K562 (cell line): ENCODE data around the gene HEPHL1. TPM values are rescaled to one million over a fixed set of nuclear protein-coding genes. Genes with fewer than 3 reads are reported as not detected.

Source experiments
- BRD9 ChIP-seq: fragments of 450-650 bp; IDR thresholded peaks from 2 replicates; pipeline ENCODE4 v1.6.1; 2018; ENCODE audit warnings: low read depth; ENCODE audit not compliant: partially characterized antibody
- BRF1 ChIP-seq: IDR thresholded peaks from 3 replicates; pipeline ENCODE4 v1.6.1; 2011; ENCODE audit warnings: borderline replicate concordance, mild to moderate bottlenecking; ENCODE audit not compliant: insufficient read length; ENCODE audit errors: extremely low read depth
- CBFA2T3 ChIP-seq: fragments of 450-650 bp; IDR thresholded peaks from 2 replicates; pipeline ENCODE4 v1.6.1; 2017
- CBX8 ChIP-seq: fragments of 200-600 bp; sonication (generic); IDR thresholded peaks from 2 replicates; pipeline ENCODE4 v1.6.1; 2012; ENCODE audit warnings: borderline replicate concordance, mixed run types, low read depth, mild to moderate bottlenecking, moderate library complexity, mixed read lengths, low read length, control low read depth, inconsistent platforms; ENCODE audit not compliant: poor library complexity, severe bottlenecking; ENCODE audit errors: extremely low read depth
- CTBP1 ChIP-seq: fragments of 450-650 bp; IDR thresholded peaks from 2 replicates; pipeline ENCODE4 v1.6.1; 2016; ENCODE audit warnings: borderline replicate concordance
- DPF2 ChIP-seq: fragments of 450-650 bp; IDR thresholded peaks from 2 replicates; pipeline ENCODE4 v1.6.1; 2016
- FUS ChIP-seq: fragments of 200-400 bp; formaldehyde crosslinking; optimal IDR thresholded peaks from 2 replicates; pipeline ENCODE3; 2017; ENCODE audit warnings: low read depth, low read length
- MEF2D ChIP-seq: conservative IDR thresholded peaks from 2 replicates; pipeline ENCODE4 v1.6.1; 2016; ENCODE audit warnings: low read depth, missing genetic modification characterization, missing compliant biosample characterization
- NFE2 ChIP-seq: IDR thresholded peaks from 2 replicates; pipeline ENCODE4 v1.6.1; 2014; ENCODE audit warnings: antibody characterized with exemption, low read depth
- RNF2 ChIP-seq: sonication (generic); IDR thresholded peaks from 2 replicates; pipeline ENCODE4 v1.6.1; 2016
- SMAD2 ChIP-seq: fragments of 150-350 bp; IDR thresholded peaks from 2 replicates; pipeline ENCODE4 v1.6.1; 2014; ENCODE audit warnings: low read depth, mild to moderate bottlenecking, low read length
- ZBTB49 ChIP-seq: sonication (generic); formaldehyde crosslinking; IDR thresholded peaks from 2 replicates; pipeline ENCODE4 v1.8.0; 2022; ENCODE audit warnings: missing genetic modification reagents, mild to moderate bottlenecking, borderline replicate concordance
- ZNF217 ChIP-seq: sonication (generic); formaldehyde crosslinking; IDR thresholded peaks from 2 replicates; pipeline ENCODE4 v1.8.0; 2022; ENCODE audit warnings: mild to moderate bottlenecking, missing genetic modification reagents
- ZNF609 ChIP-seq: sonication (generic); formaldehyde crosslinking; IDR thresholded peaks from 2 replicates; pipeline ENCODE4 v1.8.1; 2023; ENCODE audit warnings: missing genetic modification reagents, mild to moderate bottlenecking, borderline replicate concordance
- ZNF75A ChIP-seq: fragments of 450-650 bp; formaldehyde crosslinking; IDR thresholded peaks from 2 replicates; pipeline ENCODE4 v1.4.0; 2020; ENCODE audit warnings: mild to moderate bottlenecking
- polyA plus RNA-seq, 8 experiments: library from polyadenylated mRNA; depleted of rRNA in 4 of 8; stranded (reverse) in 5 of 8; unstranded in 3 of 8; fragments of >200 nt; fragmentation: Nextera tagmentation in 2 of 8; fragmentation: Illumina TruSeq in 1 of 8; extraction: Ambion mirVana in 2 of 8; extraction: Trizol in 1 of 8; gene quantifications; 2 replicates each; pipeline versions ENCODE4 v1.2.1 to v1.2.3, GENCODE V29; 2011 to 2014; ENCODE audit warnings: inconsistent platforms in 1 of 8, missing spikeins in 1 of 8
- total RNA-seq, 7 experiments: library from RNA; depleted of rRNA in 6 of 7; stranded (reverse); fragments of >200 nt in 6 of 7; fragmentation: Illumina TruSeq in 2 of 7; extraction: Trizol in 2 of 7; gene quantifications; 2 replicates each; pipeline versions ENCODE4 v1.2.1 to v1.2.3, GENCODE V29; 2011 to 2021; ENCODE audit warnings: low replicate concordance in 1 of 7
- TF ChIP-seq, protein P1 (sequence below): sonication (generic); formaldehyde crosslinking; IDR thresholded peaks from 2 replicates; pipeline ENCODE4 v1.8.0; 2022; ENCODE audit warnings: mild to moderate bottlenecking, missing genetic modification reagents
- TF ChIP-seq, protein P2 (sequence below): sonication (generic); formaldehyde crosslinking; IDR thresholded peaks from 2 replicates; pipeline ENCODE4 v1.8.1; 2023; ENCODE audit warnings: mild to moderate bottlenecking, missing genetic modification reagents, moderate library complexity

The HEPHL1 gene
- total and polyA plus RNA-seq, 9 of the 15 experiments (the other 6 are each of a cell fraction or from before 2014, with no cell fraction given), result 0.01 TPM; not detected in 8

GRCh38 chr11:94151903-94152677 is 130.9 kb downstream of the HEPHL1 start (continued):
- TF ChIP-seq ZBTB49 (CRISPR knock-in tag) (no peak), ZNF75A (no peak), SMAD2 (no peak), DPF2 (peak; percentile 85), ZNF217 (no peak), CBFA2T3 (no peak), BRF1 (no peak), CBX8 (no peak), ZNF609 (CRISPR knock-in tag) (no peak), RNF2 (no peak), BRD9 (no peak), CTBP1 (peak; percentile 55; the same call in 1 of the 2 replicates), FUS (no peak), NFE2 (peak; percentile 39; the same call in 1 of the 2 replicates), MEF2D (tag) (no peak)
- TF ChIP-seq, protein P1, sequence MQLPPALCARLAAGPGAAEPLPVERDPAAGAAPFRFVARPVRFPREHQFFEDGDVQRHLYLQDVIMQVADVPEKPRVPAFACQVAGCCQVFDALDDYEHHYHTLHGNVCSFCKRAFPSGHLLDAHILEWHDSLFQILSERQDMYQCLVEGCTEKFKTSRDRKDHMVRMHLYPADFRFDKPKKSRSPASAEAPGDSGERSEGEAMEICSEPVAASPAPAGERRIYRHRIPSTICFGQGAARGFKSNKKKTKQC (CRISPR knock-in tag), result no peak
- TF ChIP-seq, protein P2, sequence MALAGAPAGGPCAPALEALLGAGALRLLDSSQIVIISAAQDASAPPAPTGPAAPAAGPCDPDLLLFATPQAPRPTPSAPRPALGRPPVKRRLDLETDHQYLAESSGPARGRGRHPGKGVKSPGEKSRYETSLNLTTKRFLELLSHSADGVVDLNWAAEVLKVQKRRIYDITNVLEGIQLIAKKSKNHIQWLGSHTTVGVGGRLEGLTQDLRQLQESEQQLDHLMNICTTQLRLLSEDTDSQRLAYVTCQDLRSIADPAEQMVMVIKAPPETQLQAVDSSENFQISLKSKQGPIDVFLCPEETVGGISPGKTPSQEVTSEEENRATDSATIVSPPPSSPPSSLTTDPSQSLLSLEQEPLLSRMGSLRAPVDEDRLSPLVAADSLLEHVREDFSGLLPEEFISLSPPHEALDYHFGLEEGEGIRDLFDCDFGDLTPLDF (CRISPR knock-in tag), result no peak
